ENCODE measurements around the gene ZNRF3.

GRCh38 chr22:29053048-29053702 lies 169.8 kb downstream of the ZNRF3 start:
- TF ChIP-seq CTCF (IDR thresholded peaks at IDR 0.05; ENCODE audit: insufficient read depth, low read length, poor library complexity, severe bottlenecking), result no peak
- no peak for TF ChIP-seq EZH2phosphoT487 (conservative IDR thresholded peaks at IDR 0.05; ENCODE audit: low read length)

All from SU-DHL-6 (cell line).